Fibroblast of pulmonary artery (primary cell): ENCODE measurements around the gene AP3D1.

Experiments used
- DNase-seq: peaks from one replicate; pipeline ENCODE4 v3.0.0-alpha.2; 2010; ENCODE audit warnings: low read depth
- H3K4me3 ChIP-seq: replicated peaks from 2 replicates; pipeline ENCODE4 v1.5.1; 2011; ENCODE audit warnings: low read depth, mild to moderate bottlenecking, control low read depth, low read length, moderate library complexity
- CTCF ChIP-seq: IDR thresholded peaks from 2 replicates; pipeline ENCODE4 v1.5.1; 2011; ENCODE audit warnings: mild to moderate bottlenecking, control low read depth, low read length, inconsistent platforms; ENCODE audit errors: missing control alignments

Gene AP3D1

DNA sequence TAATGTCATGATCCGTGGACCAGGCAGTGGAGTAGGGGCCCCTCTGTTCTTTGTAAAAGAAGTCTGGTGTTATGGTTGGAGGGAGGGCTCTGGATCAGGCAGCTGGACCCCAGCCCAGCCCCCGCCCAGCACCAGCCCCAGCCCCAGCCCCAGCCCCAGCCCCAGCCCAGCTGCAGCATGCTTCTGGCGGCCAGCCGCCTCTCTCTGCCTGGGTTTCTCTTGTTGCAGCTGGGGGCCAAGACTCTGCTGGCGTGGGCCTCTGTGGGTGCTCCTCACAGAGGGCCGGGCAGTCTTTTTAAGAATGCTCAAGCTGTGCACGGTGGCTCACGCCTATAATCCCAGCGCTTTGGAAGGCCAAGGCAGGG lies 30.2 kb upstream of the AP3D1 start:
- H3K4me3 ChIP-seq, result no peak overlapping the region
- TF ChIP-seq CTCF, result no peak
- no peak for DNase-seq

DNA sequence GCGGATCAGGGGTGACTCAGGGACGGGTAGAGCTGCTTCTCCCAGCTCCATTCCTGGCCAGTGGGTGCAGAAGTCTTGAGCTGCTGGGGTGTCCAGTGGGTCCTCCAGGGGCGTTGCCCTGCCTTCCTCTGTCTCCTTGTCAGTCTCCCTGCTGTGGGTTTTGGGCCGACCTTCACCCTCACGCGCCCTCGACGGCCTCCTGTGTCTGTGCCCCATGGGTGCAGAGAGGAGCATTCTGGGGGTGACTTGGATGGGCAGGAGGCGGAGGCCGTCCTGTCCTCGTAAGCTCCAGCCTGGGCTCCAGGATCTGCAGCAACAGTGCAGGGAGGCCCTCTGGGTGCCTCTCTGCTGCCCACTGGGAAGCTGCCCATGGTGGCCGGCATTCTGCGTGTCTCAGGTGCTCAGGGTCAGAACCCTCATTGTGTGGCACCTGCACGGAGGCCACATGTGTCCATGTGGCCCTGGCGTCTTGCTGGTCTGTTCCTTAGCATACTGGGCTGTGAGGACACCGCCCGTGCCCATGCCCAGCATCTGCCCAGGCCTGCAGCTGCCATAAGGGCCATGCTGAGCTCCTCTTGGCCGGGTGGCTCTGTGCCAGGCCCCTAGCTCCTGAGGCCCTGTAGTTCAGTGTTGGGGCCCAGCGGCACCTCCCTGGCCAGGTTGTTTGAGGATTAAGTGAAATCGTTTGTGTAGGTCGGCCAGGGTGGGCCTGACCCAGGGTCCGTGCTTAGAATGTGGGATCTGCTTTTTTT lies 29.7 kb upstream of the AP3D1 start:
- no peak for TF ChIP-seq CTCF
- no peak overlapping the region for H3K4me3 ChIP-seq
- no peak for DNase-seq

DNA sequence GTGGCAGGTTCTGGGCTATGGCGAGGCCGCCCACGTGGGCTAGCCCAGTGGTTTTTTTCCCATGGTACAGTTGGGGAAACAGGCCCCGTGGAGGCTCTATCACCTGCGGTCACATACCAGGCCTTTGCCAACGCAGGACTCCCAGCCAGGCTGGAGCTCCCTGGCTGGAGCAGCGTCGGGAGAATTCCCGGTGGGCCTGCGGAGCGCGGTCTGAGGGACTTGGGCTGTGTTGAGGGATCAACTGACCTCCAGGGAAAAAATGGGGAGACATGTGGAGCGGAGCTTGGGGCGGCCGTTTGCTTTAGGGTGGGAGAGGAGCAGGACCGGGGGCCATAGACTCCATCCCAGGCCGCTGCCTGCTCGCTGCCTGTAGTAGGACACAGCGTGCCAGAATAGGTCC lies 28.7 kb upstream of the AP3D1 start:
- no peak for DNase-seq
- no peak for TF ChIP-seq CTCF
- H3K4me3 ChIP-seq, result no peak overlapping the region

DNA sequence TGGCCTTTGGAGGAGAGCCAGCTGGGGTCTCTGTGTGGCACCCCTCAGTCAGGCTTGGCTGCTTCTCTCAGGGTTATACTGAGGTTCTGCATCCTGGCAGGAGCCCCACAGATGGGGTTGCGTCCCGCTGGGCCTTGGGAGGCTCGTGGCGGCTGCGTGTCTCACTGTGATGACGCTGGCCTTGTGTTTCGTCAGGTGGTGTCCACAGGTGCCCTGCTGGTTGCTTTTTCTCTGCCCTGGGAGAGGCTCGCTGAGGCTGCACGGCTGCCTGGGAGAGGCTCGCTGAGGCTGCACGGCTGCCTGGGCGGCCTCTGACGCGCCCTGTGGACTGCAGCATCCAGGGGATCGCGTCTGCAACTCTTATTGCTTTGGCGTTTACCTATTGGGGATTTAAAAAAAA lies 27.7 kb upstream of the AP3D1 start:
- no peak for DNase-seq

DNA sequence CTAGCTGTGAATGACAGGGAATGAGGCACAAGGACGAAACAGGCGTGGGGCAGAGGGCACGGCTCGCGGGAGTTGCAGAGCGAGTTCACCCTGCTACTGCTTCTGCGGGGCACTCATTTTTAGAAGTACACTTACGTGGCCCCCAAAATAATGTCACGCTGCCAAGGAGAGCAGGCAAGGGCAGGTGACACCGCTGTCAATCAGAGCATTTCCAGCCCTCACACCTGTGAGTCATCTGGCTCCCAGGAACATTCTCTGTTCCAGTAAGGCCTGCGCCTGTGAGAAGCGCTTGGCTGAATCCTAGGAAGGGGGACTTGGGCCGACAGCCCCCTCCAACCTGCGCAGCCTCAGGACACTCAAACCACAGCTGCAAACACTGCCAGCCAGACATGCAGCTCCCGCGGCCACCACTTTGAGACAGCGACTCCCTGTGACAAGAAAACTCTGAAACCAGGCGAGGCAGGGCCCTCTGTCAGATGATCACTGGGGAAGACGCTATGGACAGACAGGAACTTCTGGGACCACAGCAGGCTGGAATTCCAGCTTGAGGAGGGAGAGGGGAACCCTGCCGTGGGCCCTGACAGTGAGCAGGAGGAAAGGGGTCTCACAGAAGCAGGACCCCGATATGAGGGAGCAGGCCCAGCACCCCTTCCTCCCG lies 25.1 kb upstream of the AP3D1 start:
- H3K4me3 ChIP-seq, result no peak overlapping the region
- TF ChIP-seq CTCF, result no peak
- DNase-seq, result no peak

More for the DNA sequence above, 27.7 kb upstream of the AP3D1 start:
- TF ChIP-seq CTCF, result no peak
- no peak overlapping the region for H3K4me3 ChIP-seq

DNA sequence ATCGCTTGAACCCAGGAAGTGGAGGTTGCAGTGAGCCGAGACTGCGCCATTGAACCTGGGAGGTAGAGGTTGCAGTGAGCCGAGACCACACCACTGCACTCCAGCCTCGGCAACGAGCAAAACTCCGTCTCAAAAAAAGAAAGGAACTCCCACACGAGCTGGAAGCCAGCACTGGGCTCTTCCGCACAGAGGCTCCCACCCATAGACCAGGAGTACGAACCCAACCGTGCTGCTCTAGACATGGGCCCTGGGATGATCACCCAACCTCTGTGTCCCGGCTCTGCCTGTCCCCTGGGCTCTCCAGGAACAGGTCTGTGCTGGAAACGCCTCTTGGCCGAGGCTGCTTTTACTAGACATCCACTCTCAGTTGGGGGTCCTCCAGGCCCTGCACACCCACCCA lies 24.4 kb upstream of the AP3D1 start:
- no peak for DNase-seq
- TF ChIP-seq CTCF, result no peak
- H3K4me3 ChIP-seq, result no peak overlapping the region
